Ishikawa (cell line): Measurements from ENCODE around the gene MTMR2.

Source experiments
- CEBPB ChIP-seq: IDR thresholded peaks from 2 replicates; pipeline ENCODE4 v1.6.1; 2012
- CREB1 ChIP-seq: IDR thresholded peaks from 2 replicates; pipeline ENCODE4 v1.6.1; 2012; ENCODE audit warnings: low read depth
- EGR1 ChIP-seq: IDR thresholded peaks from 2 replicates; pipeline ENCODE4 v1.6.1; 2012
- EP300 ChIP-seq: IDR thresholded peaks from 2 replicates; pipeline ENCODE4 v1.6.1; 2012; ENCODE audit warnings: borderline replicate concordance
- FOXM1 ChIP-seq: IDR thresholded peaks from 2 replicates; pipeline ENCODE4 v1.6.1; 2012; ENCODE audit warnings: low read depth, borderline replicate concordance
- NFIC ChIP-seq: IDR thresholded peaks from 2 replicates; pipeline ENCODE4 v1.6.1; 2012
- RAD21 ChIP-seq: IDR thresholded peaks from 2 replicates; pipeline ENCODE4 v1.6.1; 2012; ENCODE audit warnings: low read depth
- TAF1 ChIP-seq: IDR thresholded peaks from 2 replicates; pipeline ENCODE4 v1.6.1; 2012; ENCODE audit warnings: low read depth, mild to moderate bottlenecking
- TCF12 ChIP-seq: IDR thresholded peaks from 2 replicates; pipeline ENCODE4 v1.6.1; 2012; ENCODE audit warnings: low read depth
- TEAD4 ChIP-seq: IDR thresholded peaks from 2 replicates; pipeline ENCODE4 v1.6.1; 2012
- YY1 ChIP-seq: IDR thresholded peaks from 2 replicates; pipeline ENCODE4 v1.6.1; 2012; ENCODE audit warnings: low read depth
- ZBTB7A ChIP-seq: IDR thresholded peaks from 2 replicates; pipeline ENCODE4 v1.6.1; 2012; ENCODE audit warnings: low read depth
- TF ChIP-seq, protein P1 (sequence below): IDR thresholded peaks from 2 replicates; pipeline ENCODE4 v1.6.1; 2012
- TF ChIP-seq, protein P2 (sequence below): IDR thresholded peaks from 2 replicates; pipeline ENCODE4 v1.6.1; 2012; ENCODE audit warnings: low read depth, mild to moderate bottlenecking
- TF ChIP-seq, protein P3 (sequence below): IDR thresholded peaks from 2 replicates; pipeline ENCODE4 v1.6.1; 2012

Gene MTMR2

DNA sequence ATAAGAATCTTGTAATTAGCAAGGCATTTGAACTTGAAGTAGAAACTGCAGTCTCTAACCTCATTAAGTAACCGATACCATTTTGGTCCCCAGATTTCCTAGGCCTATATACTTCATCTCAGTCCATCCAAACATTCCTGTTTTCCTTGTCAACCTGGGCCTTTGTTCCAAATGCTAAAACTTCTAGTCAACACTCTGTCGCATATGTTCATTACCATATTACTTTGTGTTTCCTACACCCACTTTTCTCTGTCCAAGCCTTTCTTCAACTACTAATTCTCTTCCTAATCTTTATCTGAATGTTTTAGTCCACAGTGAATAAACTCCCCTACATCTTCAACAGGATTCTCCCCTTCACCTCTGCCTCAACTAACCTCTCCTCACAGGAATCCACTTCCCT, 31.4 kb downstream of the MTMR2 start:
- TF ChIP-seq CREB1: no peak
- TF ChIP-seq FOXM1: no peak
- no peak for TF ChIP-seq TAF1
- no peak for TF ChIP-seq TEAD4
- TF ChIP-seq ZBTB7A: no peak
- no peak for TF ChIP-seq TCF12
- no peak for TF ChIP-seq NFIC
- TF ChIP-seq RAD21: no peak
- no peak for TF ChIP-seq CEBPB
- TF ChIP-seq, protein P1, sequence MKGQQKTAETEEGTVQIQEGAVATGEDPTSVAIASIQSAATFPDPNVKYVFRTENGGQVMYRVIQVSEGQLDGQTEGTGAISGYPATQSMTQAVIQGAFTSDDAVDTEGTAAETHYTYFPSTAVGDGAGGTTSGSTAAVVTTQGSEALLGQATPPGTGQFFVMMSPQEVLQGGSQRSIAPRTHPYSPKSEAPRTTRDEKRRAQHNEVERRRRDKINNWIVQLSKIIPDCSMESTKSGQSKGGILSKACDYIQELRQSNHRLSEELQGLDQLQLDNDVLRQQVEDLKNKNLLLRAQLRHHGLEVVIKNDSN: no peak
- TF ChIP-seq, protein P2, sequence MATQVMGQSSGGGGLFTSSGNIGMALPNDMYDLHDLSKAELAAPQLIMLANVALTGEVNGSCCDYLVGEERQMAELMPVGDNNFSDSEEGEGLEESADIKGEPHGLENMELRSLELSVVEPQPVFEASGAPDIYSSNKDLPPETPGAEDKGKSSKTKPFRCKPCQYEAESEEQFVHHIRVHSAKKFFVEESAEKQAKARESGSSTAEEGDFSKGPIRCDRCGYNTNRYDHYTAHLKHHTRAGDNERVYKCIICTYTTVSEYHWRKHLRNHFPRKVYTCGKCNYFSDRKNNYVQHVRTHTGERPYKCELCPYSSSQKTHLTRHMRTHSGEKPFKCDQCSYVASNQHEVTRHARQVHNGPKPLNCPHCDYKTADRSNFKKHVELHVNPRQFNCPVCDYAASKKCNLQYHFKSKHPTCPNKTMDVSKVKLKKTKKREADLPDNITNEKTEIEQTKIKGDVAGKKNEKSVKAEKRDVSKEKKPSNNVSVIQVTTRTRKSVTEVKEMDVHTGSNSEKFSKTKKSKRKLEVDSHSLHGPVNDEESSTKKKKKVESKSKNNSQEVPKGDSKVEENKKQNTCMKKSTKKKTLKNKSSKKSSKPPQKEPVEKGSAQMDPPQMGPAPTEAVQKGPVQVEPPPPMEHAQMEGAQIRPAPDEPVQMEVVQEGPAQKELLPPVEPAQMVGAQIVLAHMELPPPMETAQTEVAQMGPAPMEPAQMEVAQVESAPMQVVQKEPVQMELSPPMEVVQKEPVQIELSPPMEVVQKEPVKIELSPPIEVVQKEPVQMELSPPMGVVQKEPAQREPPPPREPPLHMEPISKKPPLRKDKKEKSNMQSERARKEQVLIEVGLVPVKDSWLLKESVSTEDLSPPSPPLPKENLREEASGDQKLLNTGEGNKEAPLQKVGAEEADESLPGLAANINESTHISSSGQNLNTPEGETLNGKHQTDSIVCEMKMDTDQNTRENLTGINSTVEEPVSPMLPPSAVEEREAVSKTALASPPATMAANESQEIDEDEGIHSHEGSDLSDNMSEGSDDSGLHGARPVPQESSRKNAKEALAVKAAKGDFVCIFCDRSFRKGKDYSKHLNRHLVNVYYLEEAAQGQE: no peak
- TF ChIP-seq, protein P3, sequence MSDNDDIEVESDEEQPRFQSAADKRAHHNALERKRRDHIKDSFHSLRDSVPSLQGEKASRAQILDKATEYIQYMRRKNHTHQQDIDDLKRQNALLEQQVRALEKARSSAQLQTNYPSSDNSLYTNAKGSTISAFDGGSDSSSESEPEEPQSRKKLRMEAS: no peak
- no peak for TF ChIP-seq YY1
- no peak for TF ChIP-seq EGR1
- no peak for TF ChIP-seq EP300

DNA sequence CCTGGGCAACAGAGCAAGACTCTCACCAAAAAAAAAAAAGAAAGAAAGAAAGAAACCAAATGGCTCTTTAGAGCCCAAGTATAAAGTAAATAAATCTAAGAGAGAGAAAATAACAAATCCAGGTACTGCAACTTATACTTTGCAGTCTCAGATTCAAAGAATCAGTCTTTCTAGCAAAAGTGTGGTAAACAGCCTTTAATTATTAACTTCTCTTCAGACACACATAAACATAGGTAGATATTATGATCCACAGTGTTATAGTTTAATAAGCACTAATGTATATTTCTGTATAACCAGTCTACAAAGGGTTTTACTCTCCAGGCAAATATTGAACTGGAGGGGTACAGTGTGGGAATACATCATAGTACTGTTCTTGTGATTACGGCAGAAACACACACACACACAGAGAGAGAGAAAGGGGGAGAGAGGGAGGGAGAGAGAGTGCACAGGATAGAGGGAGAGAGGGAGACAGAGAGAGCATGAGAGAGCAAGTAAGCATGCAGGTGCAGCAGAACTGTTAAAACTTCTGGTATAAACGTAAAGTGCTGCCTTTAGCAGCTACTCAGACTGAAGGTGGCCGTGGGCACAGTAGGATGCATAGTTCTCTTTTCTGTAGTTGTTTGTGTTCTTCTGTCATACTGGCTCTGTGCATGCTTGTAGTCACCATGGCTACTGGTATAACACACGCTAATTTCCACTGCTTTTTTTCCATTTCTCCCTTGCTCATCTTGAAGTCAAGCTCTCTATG, 32.3 kb downstream of the MTMR2 start:
- TF ChIP-seq TAF1 (no peak), CEBPB (no peak), CREB1 (no peak), EGR1 (no peak), ZBTB7A (no peak), YY1 (no peak)
- TF ChIP-seq, protein P3: no peak

DNA sequence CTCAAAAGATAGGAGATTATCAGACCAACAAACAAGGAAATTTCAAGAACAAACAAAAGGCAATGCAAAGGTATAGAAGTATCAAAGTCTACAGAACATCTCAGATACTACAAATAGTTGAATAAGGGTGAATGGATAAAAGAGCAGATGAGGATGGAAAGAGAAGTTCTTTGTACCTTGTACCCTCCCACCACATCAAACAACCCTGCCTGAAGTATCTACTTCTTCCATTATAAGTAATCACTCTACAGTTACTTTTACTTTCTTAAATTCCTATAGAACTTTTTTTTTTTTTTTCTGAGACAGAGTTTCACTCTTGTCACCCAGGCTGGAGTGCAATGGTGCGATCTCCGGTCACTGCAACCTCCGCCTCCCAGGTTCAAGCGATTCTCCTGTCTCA, 35.1 kb downstream of the MTMR2 start:
- no peak for TF ChIP-seq ZBTB7A
- TF ChIP-seq, protein P3: no peak
- TF ChIP-seq, protein P1: no peak
- TF ChIP-seq CEBPB: no peak
- no peak for TF ChIP-seq RAD21
- no peak for TF ChIP-seq YY1
- TF ChIP-seq FOXM1: no peak
- no peak for TF ChIP-seq CREB1
- TF ChIP-seq TCF12: no peak
- no peak for TF ChIP-seq NFIC
- TF ChIP-seq EP300: no peak
- no peak for TF ChIP-seq TEAD4
- no peak for TF ChIP-seq EGR1
- no peak for TF ChIP-seq TAF1
- TF ChIP-seq, protein P2: no peak

DNA sequence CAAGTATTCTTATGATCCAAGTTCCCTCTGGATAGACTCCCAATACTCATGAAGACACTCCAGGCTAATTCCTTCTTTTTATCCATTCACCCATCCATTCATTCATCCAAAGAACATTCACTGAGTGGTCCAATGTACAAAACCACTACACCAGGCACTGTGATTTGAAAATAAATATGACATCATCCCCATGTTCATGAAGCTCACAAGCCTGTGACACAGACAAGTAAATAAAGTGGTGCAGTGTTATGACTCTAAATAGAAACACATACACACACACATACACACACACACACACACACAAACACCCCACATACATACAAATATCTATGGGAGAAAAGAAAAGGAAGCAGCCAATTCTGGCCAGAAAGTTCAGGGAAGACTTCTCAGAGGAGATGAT, 35.5 kb downstream of the MTMR2 start:
- TF ChIP-seq EP300 (no peak), NFIC (no peak), CREB1 (no peak), RAD21 (no peak), ZBTB7A (no peak), FOXM1 (no peak), TEAD4 (no peak), CEBPB (no peak), TCF12 (no peak), TAF1 (no peak)
- TF ChIP-seq, protein P1: no peak
- TF ChIP-seq, protein P2: no peak
